Activated T-helper 17 cell treated with anti-CD3 and anti-CD28 coated beads, Interleukin-2, amount 50 U/mL, for 72 hours (primary cell): Measurements from ENCODE around the gene SRI. TPM values are rescaled to one million over a fixed set of nuclear protein-coding genes. Genes with fewer than 3 reads are reported as not detected.
A peak's percentile ranks its signal among the peaks of the same experiment; 100 is the strongest.
"Not testable (repeated sequence)": the region's sequence is repeated elsewhere in the genome, so short reads cannot be mapped to it uniquely, and the experiment has no call there.

Experiments used
- ATAC-seq: fragments of 150-1000 bp; cut with Tn5 transposase; replicated peaks from 2 replicates; pipeline ENCODE4 v1.10.0; 2021; ENCODE audit warnings: mild to moderate bottlenecking, moderate library complexity
- H3K27ac Mint-ChIP-seq: one replicate; pipeline ENCODE4 v1.8.0; 2022; ENCODE audit warnings: mixed read lengths
- H3K27me3 Mint-ChIP-seq: one replicate; pipeline ENCODE4 v1.8.0; 2022; ENCODE audit warnings: mixed read lengths
- H3K36me3 Mint-ChIP-seq: one replicate; pipeline ENCODE4 v1.8.0; 2022; ENCODE audit warnings: low read depth, mild to moderate bottlenecking, mixed read lengths
- H3K4me1 Mint-ChIP-seq: one replicate; pipeline ENCODE4 v1.8.0; 2022; ENCODE audit warnings: mixed read lengths
- H3K4me3 Mint-ChIP-seq: one replicate; pipeline ENCODE4 v1.8.0; 2022; ENCODE audit warnings: mild to moderate bottlenecking, mixed read lengths
- H3K9me3 Mint-ChIP-seq: one replicate; pipeline ENCODE4 v1.8.0; 2022; ENCODE audit warnings: mixed read lengths
- total RNA-seq, 2 donors: library from RNA; stranded (reverse); gene quantifications; one replicate each; pipeline ENCODE4 v1.2.3, GENCODE V29; 2022

Gene SRI
- 100 to 1,000 TPM; 133 to 223 TPM for total RNA-seq

- Mint-ChIP-seq H3K27me3 (no peaks in the 10 kb centered on the region), H3K9me3 (no peaks in the 10 kb centered on the region), H3K27ac (peak within 1 kb of the TSS; percentile 96), H3K4me1 (peaks cover 10% of the 10 kb centered on the region), H3K36me3 (peaks cover 36% of the 10 kb centered on the region), H3K4me3 (peak within 1 kb of the TSS; percentile 85)
- peak; percentile 95 for ATAC-seq
Measured at GRCh38 chr7:88219781-88220747, at the start of gene SRI. Gene SRI, minus strand, starts transcription at chr7:88220038. Its CDS starts 12 bp downstream, at chr7:88220026.

- Mint-ChIP-seq H3K27me3 (peaks cover 8% of the 10 kb centered on the region), H3K27ac (no peak overlapping the region), H3K4me1 (no peaks in the 10 kb centered on the region), H3K36me3 (no peaks in the 10 kb centered on the region), H3K9me3 (no peaks in the 10 kb centered on the region), H3K4me3 (no peak overlapping the region)
- no peak for ATAC-seq
Measured at GRCh38 chr7:88269586-88269985, 49.7 kb upstream of the SRI start.

- Mint-ChIP-seq H3K27ac (no peak overlapping the region), H3K27me3 (peaks cover 8% of the 10 kb centered on the region), H3K4me1 (no peaks in the 10 kb centered on the region), H3K36me3 (no peaks in the 10 kb centered on the region), H3K4me3 (no peak overlapping the region), H3K9me3 (no peaks in the 10 kb centered on the region)
- no peak for ATAC-seq
Measured at GRCh38 chr7:88268858-88269257, 49.0 kb upstream of the SRI start.

- H3K36me3 Mint-ChIP-seq, result no peaks in the 10 kb centered on the region
- H3K4me1 Mint-ChIP-seq, result no peaks in the 10 kb centered on the region
- peaks cover 8% of the 10 kb centered on the region for H3K27me3 Mint-ChIP-seq
- no peak overlapping the region for H3K27ac Mint-ChIP-seq
- no peak overlapping the region for H3K4me3 Mint-ChIP-seq
- H3K9me3 Mint-ChIP-seq, result no peaks in the 10 kb centered on the region
- ATAC-seq, result no peak
Measured at GRCh38 chr7:88268051-88268450, 48.2 kb upstream of the SRI start.

- Mint-ChIP-seq H3K27me3 (peaks cover 8% of the 10 kb centered on the region), H3K4me3 (no peak overlapping the region), H3K27ac (no peak overlapping the region), H3K9me3 (no peaks in the 10 kb centered on the region), H3K36me3 (no peaks in the 10 kb centered on the region), H3K4me1 (no peaks in the 10 kb centered on the region)
- ATAC-seq, result no peak
Measured at GRCh38 chr7:88267421-88267820, 47.6 kb upstream of the SRI start.

GRCh38 chr7:88264987-88265386 is 45.1 kb upstream of the SRI start:
- not testable (repeated sequence) for H3K4me1 Mint-ChIP-seq, H3K27ac Mint-ChIP-seq, ATAC-seq, H3K4me3 Mint-ChIP-seq, H3K27me3 Mint-ChIP-seq, H3K36me3 Mint-ChIP-seq, H3K9me3 Mint-ChIP-seq

- H3K27ac Mint-ChIP-seq, result no peak overlapping the region
- H3K36me3 Mint-ChIP-seq, result no peaks in the 10 kb centered on the region
- no peak for ATAC-seq
- peaks cover 14% of the 10 kb centered on the region for H3K27me3 Mint-ChIP-seq
- H3K9me3 Mint-ChIP-seq, result no peaks in the 10 kb centered on the region
- no peak overlapping the region for H3K4me3 Mint-ChIP-seq
- H3K4me1 Mint-ChIP-seq, result no peaks in the 10 kb centered on the region
Measured at GRCh38 chr7:88262562-88262961, 42.7 kb upstream of the SRI start.

GRCh38 chr7:88260719-88261118 is 40.9 kb upstream of the SRI start:
- Mint-ChIP-seq H3K4me1 (no peaks in the 10 kb centered on the region), H3K27ac (no peak overlapping the region), H3K4me3 (no peak overlapping the region), H3K36me3 (no peaks in the 10 kb centered on the region), H3K27me3 (peaks cover 16% of the 10 kb centered on the region), H3K9me3 (no peaks in the 10 kb centered on the region)
- ATAC-seq, result no peak

- Mint-ChIP-seq H3K4me3 (no peak overlapping the region), H3K4me1 (no peaks in the 10 kb centered on the region), H3K9me3 (no peaks in the 10 kb centered on the region), H3K27me3 (peaks cover 15% of the 10 kb centered on the region), H3K36me3 (no peaks in the 10 kb centered on the region), H3K27ac (no peak overlapping the region)
- ATAC-seq, result no peak
Measured at GRCh38 chr7:88259656-88260380, 40.0 kb upstream of the SRI start.

GRCh38 chr7:88258296-88258695 is 38.5 kb upstream of the SRI start:
- H3K27me3 Mint-ChIP-seq, result peaks cover 12% of the 10 kb centered on the region
- H3K4me1 Mint-ChIP-seq, ATAC-seq, H3K36me3 Mint-ChIP-seq, H3K4me3 Mint-ChIP-seq, H3K27ac Mint-ChIP-seq: not testable (repeated sequence)
- H3K9me3 Mint-ChIP-seq, result peaks cover 12% of the 10 kb centered on the region

- peaks cover 12% of the 10 kb centered on the region for H3K9me3 Mint-ChIP-seq
- no peak for ATAC-seq
- no peak overlapping the region for H3K4me3 Mint-ChIP-seq
- no peak overlapping the region for H3K27ac Mint-ChIP-seq
- H3K36me3 Mint-ChIP-seq, result no peaks in the 10 kb centered on the region
- no peaks in the 10 kb centered on the region for H3K4me1 Mint-ChIP-seq
- H3K27me3 Mint-ChIP-seq, result peaks cover 12% of the 10 kb centered on the region
Measured at GRCh38 chr7:88256906-88257305, 37.1 kb upstream of the SRI start.

GRCh38 chr7:88254721-88255424 is 35.0 kb upstream of the SRI start:
- no peaks in the 10 kb centered on the region for H3K36me3 Mint-ChIP-seq
- no peak overlapping the region for H3K27ac Mint-ChIP-seq
- no peak overlapping the region for H3K4me3 Mint-ChIP-seq
- no peaks in the 10 kb centered on the region for H3K4me1 Mint-ChIP-seq
- H3K9me3 Mint-ChIP-seq, result peaks cover 12% of the 10 kb centered on the region
- ATAC-seq, result no peak
- peaks cover 12% of the 10 kb centered on the region for H3K27me3 Mint-ChIP-seq

- H3K27ac Mint-ChIP-seq, result no peak overlapping the region
- peaks cover 16% of the 10 kb centered on the region for H3K27me3 Mint-ChIP-seq
- no peak for ATAC-seq
- H3K4me1 Mint-ChIP-seq, result no peaks in the 10 kb centered on the region
- no peaks in the 10 kb centered on the region for H3K36me3 Mint-ChIP-seq
- H3K4me3 Mint-ChIP-seq, result no peak overlapping the region
- peaks cover 12% of the 10 kb centered on the region for H3K9me3 Mint-ChIP-seq
Measured at GRCh38 chr7:88253640-88254039, 33.8 kb upstream of the SRI start.

GRCh38 chr7:88244258-88244657 is 24.4 kb upstream of the SRI start:
- no peak for ATAC-seq
- H3K4me1 Mint-ChIP-seq, result no peaks in the 10 kb centered on the region
- H3K4me3 Mint-ChIP-seq, result no peak overlapping the region
- peaks cover 13% of the 10 kb centered on the region for H3K27me3 Mint-ChIP-seq
- no peaks in the 10 kb centered on the region for H3K36me3 Mint-ChIP-seq
- no peak overlapping the region for H3K27ac Mint-ChIP-seq
- H3K9me3 Mint-ChIP-seq, result no peaks in the 10 kb centered on the region
